GM10266 (cell line): ENCODE data around the gene NANP.

Source experiments
- DNase-seq: peaks from one replicate; pipeline ENCODE4 v3.0.0; 2012; ENCODE audit errors: extremely low spot score
- CTCF ChIP-seq: IDR thresholded peaks from 2 replicates; pipeline ENCODE4 v1.5.1; 2012; ENCODE audit warnings: mild to moderate bottlenecking, low read depth; ENCODE audit not compliant: control insufficient read depth, insufficient read depth; ENCODE audit errors: missing control alignments

NANP gene

GRCh38 chr20:25565578-25566157 lies 58.1 kb downstream of the NANP start:
- no peak for DNase-seq
- TF ChIP-seq CTCF: no peak

GRCh38 chr20:25563876-25564275 lies 59.9 kb downstream of the NANP start:
- DNase-seq: no peak
- no peak for TF ChIP-seq CTCF

GRCh38 chr20:25563362-25563761 lies 60.5 kb downstream of the NANP start:
- TF ChIP-seq CTCF: no peak

More at GRCh38 chr20:25563362-25563761, 60.5 kb downstream of the NANP start:
- DNase-seq: no peak
